Stomach (tissue), 4 donors: Measurements from ENCODE around the gene VWF.

Source experiments
- EP300 ChIP-seq: sonication (generic); formaldehyde crosslinking; IDR thresholded peaks from one replicate; pipeline ENCODE4 v1.6.1; 2017; ENCODE audit warnings: antibody characterized with exemption
- POLR2A ChIP-seq, 4 donors: fragments of 450-650 bp; IDR thresholded peaks; one replicate each; pipeline ENCODE4 v1.6.1; 2016; ENCODE audit warnings: antibody characterized with exemption in 4 of 4, control low read depth in 2 of 4, mild to moderate bottlenecking in 1 of 4, moderate library complexity in 1 of 4

DNA sequence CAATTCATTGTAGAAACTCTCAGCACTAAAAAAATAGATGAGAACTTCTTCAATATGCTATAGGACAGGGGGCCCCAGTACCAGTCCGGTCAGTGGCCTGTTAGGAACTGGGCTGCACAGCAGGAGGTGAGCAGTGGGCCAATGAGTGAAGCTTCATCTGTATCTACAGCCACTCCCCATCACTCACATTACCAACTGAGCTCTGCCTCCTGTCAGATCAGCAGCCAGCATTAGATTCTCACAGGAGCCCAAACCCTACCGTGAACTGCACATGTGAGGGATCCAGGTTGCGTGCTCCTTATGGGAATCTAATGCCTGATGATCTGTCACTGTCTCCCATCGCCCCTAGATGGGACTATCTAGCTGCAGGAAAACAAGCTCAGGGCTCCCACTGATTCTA is 163.7 kb downstream of the VWF start:
- TF ChIP-seq POLR2A (IDR thresholded peaks at IDR 0.05) (no peak), EP300 (no peak)
